Measurements from ENCODE around the gene EP400.
"Not testable (repeated sequence)": the region's sequence is repeated elsewhere in the genome, so short reads cannot be mapped to it uniquely, and the experiment has no call there.

The EP400 gene

DNA sequence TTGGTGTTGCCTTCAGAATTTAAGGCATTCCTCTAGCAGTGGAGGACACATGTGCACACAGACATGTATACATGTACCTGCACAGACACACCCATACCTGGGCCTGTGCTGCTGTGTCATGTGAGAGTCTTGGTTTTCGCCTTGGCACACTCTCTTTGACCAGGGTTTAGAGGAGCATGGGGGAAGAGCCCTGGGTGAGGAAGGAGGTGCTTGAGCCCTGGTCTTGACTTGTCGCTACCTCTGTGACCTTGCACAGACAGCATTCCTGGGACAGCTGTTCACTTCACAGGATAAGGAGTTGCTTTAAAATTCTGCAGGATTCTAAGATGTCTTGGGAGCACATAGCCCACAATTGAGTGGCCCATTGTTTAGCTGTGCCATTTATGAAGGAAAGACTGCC lies 99.7 kb downstream of the EP400 start:
- DNase-seq, result no peak

DNA sequence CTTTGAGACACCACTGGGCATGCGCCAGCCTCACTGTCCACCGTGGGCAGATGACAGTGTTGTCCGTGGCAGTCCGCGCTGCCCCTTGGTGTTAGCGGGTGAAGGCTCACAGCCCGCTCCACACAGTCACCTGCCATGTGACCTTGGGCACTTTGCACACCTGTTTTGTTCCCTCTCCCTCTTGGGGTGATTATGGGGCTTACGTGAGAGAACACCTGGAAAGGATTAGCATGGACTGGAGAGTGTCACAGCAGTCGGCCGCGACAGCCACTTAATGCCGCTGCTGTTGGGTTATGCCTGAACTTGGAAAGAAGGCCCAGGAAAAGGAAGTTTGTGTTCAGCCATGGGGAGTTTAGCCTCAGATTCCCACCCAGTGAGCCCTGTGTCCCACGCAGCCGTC lies 100.1 kb downstream of the EP400 start:
- no peak for DNase-seq

DNA sequence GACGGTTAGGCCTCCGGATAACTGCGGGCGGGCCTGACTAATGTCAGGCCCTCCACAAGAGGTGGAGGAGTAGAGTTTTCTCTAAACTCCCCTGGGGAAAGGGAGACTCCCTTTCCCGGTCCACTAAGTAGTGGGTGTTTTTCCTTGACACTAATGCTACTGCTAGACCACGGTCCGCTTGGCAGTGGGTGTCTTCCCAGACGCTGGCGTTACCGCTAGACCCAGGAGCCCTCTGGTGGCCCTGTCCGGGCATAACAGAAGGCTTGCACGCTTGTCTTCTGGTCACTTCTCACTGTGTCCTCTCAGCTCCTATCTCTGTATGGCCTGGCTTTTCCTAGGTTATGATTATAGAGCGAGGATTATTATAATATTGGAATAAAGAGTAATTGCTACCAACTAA lies 102.0 kb downstream of the EP400 start:
- not testable (repeated sequence) for DNase-seq

DNA sequence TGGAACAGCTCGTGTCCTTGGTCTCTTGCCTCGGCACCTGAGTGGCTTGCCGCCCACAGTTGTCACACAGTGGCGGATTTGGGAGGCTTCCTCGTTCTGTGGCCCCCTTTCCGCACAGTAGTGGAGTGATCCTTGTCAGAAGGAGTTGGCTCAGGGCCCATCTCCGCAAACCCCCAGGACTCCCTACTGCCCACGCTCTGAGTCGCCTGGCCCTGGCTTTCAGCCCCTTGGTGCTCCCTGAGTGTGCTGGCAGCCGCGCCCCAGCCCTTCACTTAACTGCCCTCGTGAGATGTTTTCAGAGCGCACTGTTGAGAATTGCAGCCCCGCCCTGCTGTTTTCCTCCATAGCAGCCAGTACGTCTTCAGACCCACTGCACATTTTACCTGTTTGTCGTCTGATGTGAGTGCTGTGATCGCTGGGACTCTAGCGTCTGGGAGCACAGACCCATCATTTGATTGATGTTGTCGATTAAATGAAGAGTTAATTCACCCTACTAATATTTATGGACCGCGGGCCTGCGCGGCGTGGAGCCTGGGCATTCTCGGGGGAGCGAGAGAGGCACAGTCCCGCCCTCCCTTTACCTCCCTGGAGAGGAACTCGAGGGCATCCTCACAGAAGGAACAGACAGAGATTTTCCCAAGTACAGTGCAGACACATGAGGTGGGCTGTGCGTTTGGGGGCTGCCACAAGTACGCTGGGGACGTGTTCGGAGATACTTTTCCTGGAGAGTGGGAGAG lies 102.6 kb downstream of the EP400 start:
- no peak for DNase-seq

DNA sequence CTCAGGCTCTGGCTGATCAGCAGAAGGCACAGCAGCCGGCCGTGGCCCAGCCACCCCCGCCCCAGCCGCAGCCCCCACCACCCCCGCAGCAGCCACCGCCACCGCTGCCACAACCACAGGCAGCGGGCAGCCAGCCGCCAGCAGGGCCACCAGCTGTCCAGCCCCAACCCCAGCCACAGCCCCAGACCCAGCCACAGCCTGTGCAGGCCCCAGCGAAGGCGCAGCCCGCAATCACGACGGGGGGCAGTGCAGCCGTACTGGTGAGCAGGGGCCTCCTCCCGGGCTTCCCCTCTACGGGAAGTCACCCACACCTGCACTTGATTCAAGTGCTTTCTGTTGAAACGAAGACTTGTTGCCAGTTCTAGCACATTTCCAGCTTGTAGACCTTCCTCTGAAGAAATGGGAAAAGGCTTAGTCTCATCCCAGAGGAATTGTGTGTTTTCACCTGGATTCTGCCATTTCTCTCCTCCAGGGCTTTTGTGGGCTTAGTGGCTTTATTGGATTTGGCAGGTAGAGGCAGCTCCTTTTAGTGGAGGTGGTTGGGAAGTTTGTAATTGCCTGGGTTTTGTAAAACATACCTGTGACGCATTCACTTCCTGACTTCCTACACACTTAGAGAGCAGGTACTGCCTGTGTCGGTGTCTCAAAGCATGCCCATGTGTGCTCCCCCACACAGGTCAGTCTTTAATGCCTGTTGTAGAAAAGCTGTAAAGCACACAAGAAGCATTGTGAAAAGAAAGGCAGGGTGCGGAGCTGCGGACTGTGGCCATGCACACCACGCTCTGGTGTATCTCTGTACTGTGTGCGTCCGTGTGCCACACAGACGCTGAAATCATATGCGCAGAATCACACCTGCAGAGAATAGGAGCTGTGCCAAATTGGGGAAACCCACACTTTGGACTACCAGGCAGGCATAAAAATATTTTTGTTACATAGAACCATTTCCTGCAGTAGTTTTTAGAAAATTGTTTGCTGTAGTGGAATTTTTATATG lies 103.9 kb downstream of the EP400 start:
- DNase-seq, result no peak

DNA sequence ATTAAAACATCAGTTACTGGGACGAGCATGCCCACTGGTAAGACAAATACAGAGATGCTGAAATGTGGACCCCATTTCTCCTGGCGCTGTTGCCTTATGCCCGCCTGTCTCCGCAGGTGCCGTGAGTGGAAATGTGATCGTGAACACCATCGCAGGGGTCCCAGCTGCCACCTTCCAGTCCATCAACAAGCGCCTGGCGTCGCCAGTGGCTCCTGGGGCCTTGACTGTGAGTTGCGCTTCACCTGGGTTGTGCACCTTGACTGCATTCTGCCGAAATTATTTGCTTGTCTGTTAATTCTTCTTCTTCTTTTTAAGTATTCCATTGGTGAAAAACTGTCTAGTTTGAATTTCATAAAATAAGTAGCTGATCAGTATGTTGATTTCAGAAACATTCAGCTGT lies 105.2 kb downstream of the EP400 start:
- DNase-seq, result no peak

DNA sequence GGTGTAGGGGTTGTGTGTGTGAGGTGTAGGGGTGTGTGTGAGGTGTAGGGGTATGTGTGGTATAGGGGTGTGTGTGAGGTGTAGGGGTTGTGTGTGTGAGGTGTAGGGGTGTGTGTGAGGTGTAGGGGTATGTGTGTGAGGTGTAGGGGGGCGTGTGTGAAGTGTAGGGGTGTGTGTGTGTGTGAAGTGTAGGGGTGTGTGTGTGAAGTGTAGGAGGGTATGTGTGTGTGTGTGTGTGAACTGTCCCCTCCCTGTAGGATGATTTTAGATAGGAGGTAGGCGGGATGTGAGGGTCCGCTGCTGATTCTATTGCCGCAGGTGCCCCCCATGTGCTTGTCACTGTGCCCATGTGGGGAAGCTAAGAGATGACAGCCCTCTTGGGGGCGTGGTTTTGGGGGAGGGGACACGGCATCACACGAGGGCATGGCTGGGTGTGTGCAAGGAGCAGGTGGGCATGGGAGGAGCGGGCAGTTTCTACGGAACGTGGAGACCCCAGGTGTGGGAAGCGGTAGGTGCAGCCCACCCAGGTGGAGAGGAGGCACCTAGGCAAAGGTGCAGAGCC lies 105.9 kb downstream of the EP400 start:
- no peak for DNase-seq

DNA sequence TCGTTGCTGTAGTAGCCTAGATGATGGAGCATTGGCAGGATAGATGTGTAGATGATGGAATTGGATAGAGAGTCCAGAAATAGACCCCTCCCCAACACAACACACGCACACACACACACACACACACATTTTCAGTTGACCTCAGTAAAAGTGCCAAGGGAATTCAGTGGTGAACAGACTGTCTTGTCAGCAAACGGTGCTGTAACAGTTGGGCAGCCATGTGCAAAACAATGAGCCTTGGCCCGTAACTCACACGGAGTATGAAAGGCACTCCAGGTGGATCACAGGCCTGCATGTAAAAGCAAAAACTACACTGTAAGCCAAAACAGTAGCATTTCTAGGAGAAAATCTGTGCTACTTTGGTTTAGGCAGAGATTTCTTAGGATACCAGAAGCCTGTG lies 106.6 kb downstream of the EP400 start:
- DNase-seq, result no peak

DNA sequence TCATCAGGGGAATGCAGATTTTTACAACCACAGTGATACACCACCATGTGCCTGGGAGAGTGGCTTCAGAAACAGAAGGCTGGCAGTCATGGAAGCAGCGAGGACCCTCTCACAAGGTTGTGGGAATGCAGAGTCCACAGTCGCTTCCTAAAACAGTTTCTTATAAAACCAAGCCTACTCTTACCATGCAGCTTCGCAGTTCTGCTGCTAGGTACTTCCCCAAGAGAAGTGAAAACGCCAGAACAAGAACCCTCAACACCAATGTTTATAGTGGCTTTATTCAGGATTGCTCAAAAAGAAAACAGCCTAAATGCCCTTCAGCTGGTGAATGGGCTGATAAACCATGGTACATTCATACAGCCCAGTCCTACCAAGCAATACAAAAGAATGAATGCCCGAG lies 107.2 kb downstream of the EP400 start:
- DNase-seq, result no peak

DNA sequence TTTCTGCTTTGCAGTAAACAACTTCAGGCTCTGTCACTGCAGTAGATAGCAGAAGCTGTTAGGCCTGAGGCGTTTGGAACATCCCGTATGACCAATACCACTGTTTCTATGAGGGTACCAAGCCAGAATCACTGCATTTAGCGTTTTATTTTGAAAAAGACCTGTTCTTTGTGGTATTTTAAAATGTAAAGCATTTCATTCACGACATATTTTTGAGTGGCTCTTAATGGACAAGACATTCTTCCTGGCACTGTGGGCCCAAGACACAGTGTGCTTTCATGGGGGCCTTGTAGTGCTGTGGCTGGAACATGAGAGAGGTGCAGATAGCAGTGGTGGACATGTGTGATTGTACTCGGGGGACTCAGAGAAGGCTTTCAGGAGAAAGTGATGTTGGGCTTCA lies 107.9 kb downstream of the EP400 start:
- DNase-seq, result no peak

DNA sequence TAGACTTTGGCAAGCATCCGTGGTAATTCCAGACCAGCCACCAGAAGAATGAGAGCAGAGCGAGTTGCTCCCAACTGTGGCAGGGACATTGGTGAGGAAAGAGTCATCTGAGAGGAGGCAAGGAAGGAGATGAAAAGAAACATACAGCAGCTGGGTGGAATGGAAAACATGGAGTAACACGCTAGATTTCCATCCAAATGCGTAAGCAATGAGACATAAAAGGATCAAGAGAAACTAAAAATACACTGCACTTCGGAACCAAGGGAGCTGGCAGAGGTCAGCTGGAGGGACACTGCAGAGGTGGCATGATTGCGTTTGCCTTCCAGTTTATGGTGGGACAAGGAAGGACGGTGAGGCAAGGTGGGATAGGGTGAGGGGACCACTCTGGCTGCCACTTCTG lies 111.5 kb downstream of the EP400 start:
- DNase-seq, result no peak

DNA sequence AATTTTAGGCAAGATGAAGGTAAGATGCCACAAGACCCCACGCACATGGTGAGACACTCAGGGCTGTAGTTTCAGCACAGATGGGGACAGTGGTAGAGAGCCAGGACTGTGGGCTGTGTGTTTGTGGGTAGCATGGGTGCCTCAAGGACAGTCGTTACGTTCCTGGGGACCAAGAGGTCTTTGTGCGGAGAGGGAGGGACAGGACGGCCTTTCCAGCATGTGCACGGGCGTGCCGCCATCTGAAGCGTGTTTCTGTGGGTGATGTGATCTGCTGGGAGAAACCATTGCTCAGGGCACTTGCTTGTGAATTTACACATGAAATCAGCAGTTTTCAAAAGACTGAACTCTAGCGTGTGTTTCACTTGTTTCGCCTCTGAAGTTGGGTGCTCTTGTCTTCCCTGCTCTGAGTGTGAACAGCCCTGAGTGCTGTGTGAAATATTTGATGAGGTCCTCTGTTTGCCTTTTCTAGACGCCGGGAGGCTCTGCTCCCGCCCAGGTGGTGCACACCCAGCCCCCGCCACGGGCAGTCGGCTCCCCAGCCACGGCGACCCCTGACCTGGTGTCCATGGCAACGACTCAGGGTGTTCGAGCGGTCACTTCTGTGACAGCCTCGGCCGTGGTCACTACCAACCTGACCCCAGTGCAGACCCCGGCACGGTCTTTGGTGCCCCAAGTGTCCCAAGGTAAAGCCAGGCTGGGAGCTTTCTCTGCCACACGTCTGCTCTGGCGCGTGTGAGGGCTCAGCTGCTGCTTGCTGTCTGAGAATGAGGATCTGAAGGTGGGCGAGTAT lies 112.1 kb downstream of the EP400 start:
- no peak for DNase-seq

DNA sequence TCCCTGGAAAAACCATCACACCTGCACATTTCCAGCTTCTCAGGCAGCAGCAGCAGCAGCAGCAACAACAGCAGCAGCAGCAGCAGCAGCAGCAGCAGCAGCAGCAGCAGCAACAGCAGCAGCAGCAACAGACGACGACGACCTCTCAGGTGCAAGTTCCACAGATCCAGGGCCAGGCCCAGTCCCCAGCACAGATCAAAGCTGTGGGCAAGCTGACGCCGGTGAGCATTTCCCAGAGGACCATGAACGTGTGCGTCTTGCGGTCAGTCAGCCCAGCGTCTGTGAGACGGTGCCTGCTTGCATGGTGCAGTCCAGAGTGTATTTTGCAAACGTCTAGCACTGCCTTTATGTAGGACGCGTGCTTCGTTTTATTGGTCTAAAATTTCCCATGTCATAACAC lies 112.7 kb downstream of the EP400 start:
- no peak for DNase-seq

DNA sequence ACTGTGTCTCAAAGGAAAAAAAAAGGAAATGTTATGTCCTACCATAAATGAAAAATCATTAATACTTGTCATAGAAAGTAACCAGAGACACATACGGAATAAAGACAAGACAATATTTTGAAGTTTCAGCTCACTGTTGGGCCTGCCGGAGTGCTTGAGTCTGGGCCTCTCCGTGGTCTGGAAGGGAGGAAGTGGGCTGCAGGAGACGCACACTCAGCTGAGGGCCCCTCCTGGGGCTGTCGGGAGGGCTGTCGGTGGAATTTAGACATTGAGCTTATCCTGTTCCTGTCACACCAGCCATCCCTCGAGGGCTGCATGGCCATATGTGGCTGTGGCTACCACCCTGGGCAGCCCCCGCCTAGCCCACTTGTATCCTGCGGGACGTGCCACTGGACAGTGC lies 113.7 kb downstream of the EP400 start:
- DNase-seq, result no peak

DNA sequence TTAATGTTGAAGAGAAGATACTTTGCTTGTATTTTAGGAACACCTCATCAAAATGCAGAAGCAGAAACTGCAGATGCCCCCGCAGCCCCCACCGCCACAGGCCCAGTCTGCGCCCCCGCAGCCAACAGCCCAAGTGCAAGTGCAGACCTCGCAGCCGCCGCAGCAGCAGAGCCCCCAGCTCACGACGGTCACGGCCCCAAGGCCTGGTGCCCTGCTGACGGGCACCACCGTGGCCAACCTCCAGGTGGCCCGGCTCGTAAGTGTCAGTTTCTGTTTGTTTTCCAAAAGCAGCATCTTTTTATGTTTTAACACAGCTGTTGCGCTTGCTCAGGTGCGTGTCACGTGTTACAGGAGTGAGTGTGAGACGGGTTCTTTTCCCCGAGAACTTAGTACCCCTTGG lies 114.9 kb downstream of the EP400 start:
- no peak for DNase-seq

DNA sequence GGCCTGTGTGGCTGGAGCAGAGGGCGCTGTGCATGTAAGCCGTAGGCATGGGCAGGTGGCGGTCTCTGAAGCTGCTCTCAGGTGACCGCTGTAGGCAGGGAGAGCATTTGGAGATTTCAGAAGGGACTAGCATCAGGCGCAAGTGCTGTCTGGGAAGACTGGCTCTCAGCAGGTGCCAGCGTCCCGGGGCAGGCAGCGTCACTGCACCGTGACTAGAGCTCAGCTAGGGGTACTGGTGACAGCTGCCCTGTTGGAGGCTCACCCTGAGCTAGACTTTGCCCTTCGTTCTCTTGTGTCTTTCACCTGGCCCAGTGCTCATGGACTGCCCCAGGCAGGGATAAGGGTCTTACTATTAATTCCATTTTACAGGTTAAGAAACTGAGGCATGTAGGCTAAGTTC lies 115.5 kb downstream of the EP400 start:
- DNase-seq, result no peak

DNA sequence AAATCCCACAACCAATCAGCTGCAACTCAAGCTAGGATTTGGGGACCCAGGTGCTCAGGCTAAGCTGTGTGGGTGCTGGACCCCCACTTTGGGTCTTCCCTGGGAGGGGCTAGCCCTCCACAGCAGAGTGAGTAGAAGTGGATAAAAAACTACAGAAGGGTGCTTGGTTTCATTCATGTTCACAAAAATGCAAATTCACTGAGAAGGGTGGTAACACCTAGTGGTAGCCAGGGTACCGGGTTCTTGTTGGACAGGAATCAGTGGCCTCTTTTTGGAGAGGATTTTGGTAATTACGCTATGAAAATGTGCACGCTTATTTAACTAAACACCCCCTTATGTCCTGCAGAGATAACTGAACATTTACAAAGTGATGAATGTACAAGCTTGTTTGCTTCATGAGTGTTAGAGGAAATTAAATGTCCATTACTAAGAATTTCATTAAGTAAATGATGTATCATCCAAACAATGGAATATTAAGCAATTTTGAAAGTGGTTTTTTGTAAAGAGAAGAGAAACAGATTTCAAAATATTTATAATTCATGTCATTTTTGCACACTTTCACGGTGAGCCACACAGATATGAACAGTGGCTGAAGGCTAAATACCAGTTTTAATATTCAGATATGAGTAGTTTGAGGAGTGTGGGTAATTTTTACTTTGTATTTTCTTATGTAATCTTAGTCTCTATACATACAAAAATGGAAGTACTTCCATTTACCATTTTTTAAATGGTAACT lies 116.0 kb downstream of the EP400 start:
- no peak for DNase-seq

DNA sequence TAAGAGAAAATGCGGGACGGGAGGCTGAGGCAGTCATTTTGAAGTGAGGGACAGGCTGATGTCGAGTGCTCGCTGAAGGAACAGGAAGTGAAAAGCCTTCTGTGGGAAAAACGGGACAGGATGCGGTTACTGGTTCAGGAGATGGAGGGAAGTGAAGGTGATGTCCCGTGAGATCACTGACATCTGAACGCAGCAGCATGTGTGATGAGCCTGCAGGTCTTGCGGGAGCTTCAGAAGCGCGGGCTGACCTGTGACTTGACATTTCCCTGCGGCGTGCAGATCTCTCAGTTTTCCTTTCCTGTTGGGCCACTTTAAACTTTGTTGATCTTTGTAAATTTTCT lies 116.6 kb downstream of the EP400 start:
- DNase-seq, result no peak

DNA sequence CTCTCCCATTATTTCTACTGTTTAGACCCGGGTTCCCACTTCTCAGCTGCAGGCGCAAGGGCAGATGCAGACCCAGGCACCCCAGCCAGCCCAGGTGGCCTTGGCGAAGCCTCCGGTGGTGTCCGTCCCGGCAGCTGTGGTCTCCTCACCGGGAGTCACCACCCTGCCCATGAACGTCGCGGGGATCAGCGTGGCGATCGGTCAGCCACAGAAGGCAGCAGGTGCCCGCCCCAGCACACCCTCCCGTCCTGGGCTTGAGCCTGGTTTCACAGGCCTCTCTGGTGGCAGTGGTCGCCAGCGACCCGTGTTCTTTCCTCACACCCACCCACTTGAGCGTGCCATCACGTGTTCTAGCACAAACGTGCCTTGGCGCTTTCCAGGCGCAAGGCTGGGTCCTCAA lies 117.0 kb downstream of the EP400 start:
- no peak for DNase-seq

DNA sequence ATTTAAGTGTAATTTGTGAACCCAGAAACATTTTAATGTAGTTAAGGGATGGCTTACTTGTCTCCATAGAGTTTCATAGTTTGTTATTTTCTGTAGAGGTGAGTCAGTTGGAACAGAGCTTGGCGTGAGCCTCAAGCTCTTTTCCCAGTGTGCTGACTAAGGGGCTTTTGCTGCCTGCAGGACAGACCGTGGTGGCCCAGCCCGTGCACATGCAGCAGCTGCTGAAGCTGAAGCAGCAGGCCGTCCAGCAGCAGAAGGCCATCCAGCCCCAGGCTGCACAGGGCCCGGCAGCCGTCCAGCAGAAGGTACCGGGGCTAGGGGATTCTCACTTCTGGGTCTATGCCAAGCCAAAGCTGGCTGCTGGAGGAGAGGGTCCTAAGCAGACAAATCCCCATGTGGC lies 117.4 kb downstream of the EP400 start:
- DNase-seq, result no peak

DNA sequence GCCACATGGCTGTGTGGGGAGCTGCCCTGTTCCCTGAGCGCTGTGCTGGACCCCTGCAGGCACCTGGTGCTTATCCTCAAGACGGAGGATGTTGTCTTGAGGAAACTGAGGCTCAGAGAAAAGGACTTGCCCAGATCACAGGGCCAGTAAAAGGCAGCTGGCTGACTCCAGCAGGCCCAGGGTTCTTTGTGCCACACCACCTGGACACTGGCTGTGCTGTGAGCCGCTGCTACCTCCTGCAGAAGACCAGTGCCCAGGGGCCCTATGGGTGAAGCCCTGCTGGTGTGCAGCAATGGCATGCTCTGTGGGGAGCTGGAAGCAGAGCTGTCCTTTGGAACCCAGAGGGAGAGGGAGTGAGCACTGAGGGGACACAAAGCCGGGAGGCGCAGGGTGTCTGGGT lies 118.5 kb downstream of the EP400 start:
- no peak for DNase-seq

DNA sequence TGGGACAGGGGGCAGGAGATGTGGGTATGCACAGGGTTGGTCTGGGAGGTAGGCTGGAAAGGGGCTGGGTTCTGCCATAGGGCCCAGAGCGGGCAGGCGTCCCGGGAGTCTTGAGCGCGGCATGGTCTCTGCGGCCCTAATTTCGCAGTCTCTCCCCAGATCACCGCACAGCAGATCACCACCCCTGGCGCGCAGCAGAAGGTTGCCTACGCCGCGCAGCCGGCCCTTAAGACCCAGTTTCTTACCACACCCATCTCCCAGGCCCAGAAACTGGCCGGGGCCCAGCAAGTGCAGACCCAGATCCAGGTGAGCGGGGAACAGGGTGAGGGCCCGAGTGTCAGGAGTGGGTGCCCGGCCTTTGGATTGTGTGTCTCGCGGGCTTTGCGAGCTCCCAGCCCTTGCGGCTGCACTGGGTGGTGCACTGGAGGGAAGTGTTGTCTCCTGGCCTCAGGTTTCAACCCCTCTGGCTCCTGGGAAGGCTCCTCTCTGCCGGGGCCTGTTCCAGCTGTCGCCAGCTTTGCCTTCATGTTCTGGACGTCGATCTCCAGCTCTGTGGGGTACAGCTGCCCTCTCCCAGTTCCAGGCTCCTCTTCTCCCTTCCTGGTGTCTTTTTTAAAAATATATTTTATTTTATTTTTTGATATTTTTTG lies 119.7 kb downstream of the EP400 start:
- no peak for DNase-seq
